Measurements from ENCODE around the gene ERGIC1.

DNA sequence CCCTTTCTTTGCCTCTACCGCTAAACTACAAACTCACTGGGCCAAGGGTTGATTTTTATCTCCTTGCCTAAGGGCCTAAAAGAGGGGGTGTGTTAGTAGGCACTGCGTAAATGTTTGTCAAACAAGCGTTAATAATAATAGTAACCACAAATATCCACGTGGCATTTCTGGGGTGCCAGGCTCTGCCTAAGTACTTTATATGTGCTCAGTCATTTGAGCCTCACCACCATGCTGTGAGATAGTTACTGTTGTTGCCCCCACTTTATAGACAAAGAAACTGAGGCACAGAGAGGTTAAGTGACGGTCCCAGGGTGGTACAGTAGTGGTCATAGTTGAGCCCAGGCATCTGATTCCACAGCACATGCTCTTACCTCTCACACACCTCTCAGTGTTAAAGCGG is 52.4 kb downstream of the ERGIC1 start:
- TF ChIP-seq POLR2A (IDR thresholded peaks at IDR 0.05) (no peak), EP300 (IDR thresholded peaks at IDR 0.05) (no peak)

Data from gastroesophageal sphincter (tissue), 2 donors.